Stimulated activated CD4-positive, alpha-beta T cell treated with anti-CD3 and anti-CD28 coated beads, TNF-alpha, amount 100 ng/mL, for 1 hour (primary cell): ENCODE measurements around the gene LRRC4C.

Source experiments
- DNase-seq, 3 donors: peaks; one replicate each; pipeline ENCODE4 v3.0.0-alpha.2; 2020; ENCODE audit warnings: low read depth in 3 of 3, low spot score in 1 of 3

The LRRC4C gene

GRCh38 chr11:41459465-41460401 lies at the start of gene LRRC4C:
Gene LRRC4C, minus strand, starts transcription at chr11:41459652.
- DNase-seq, result no peak

DNA sequence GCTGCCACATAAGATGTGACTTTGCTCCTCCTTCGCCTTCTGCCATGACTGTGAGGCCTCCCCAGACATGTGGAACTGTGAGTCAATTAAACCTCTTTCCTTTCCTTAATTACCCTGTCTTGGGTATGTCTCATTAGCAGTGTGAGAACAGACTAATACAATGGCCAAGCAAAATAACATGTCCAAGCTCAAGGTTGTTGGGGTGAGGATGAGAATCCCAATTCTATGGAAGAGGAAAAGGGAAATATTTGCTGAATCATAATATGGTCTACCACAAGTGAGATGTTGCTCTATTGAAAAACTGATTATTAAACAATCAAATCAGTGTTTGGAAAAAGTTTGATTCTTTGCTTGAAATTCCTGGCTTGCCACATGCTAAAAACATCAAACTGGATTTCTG lies 48.7 kb upstream of the LRRC4C start:
- no peak for DNase-seq

GRCh38 chr11:41499429-41499828 lies 40.0 kb upstream of the LRRC4C start:
- no peak for DNase-seq

DNA sequence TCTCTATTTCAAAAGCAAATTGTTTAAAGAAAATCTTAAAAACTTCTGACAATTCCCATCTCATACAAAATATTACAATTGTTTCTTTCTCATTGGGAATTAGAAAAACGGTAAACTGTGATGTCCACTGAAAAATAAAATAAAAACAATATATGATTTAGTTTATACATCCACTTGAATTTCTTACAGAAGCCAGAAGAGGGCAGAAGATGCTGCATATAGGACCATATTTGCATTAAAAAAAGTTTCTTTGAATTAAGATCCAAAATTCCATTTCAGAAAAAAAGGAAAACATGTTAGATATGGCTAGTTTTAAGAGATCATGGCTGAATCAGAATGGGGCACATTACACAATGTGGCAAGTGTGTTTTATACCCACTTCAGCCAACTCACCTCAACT lies 39.3 kb upstream of the LRRC4C start:
- DNase-seq, result no peak

- no peak for DNase-seq
Measured at GRCh38 chr11:41497974-41498373, 38.5 kb upstream of the LRRC4C start.

DNA sequence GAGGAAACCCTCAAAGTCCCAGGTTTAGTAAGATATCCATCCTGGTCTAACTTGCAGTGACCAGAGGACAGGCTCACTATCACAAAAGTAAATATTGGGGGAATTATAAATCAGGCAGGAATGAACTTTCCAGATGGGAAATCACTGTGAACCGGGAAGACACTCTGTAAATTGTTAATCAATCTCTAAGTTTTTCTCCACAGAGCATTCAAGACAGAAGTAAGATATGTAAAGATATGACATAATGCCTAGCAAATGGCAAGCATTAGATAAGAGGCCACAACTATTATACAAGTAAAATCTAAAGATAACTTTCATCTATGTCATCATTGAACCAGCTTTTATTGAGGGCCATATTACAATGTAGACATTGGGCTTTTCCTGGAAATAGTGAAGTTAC lies 35.3 kb upstream of the LRRC4C start:
- DNase-seq, result no peak

DNA sequence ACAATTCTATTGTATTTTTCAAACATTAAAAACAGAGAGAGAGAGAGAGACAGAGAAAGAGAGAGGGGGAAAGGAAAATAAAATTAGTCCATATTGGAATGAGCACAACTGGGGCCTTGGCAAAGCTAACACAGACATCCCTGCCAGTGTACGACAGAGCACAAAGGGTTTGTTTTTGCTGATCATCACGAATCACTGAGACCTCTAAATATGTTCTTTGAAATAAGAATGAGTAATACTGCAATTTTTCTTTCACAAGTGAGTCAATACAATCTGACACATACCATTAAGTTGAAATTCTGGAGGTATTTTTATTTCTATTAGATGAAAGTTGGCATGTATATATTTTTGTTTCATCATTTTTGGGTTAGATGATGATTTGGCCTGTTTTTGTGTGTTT lies 27.0 kb upstream of the LRRC4C start:
- DNase-seq, result no peak

DNA sequence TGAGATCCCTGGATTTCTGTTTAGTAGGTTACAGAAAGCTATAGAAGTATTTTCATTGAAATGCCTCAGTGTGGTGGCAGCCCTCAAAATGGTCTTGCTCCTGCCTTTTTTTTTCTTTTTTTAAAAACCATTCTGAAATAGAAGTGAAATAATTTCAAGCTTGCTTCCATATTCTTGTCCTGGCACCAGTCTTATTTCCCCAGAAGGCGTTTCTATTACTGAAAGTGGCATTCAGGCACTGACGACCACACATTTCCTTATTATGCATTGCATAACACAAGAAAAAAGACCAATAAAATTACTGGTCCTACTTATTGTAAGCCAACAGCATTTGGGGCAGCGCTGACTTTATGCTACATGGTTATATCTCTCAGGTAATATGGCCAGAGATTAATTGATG lies 24.5 kb upstream of the LRRC4C start:
- no peak for DNase-seq

- no peak for DNase-seq
Measured at GRCh38 chr11:41479179-41479578, 19.7 kb upstream of the LRRC4C start.

DNA sequence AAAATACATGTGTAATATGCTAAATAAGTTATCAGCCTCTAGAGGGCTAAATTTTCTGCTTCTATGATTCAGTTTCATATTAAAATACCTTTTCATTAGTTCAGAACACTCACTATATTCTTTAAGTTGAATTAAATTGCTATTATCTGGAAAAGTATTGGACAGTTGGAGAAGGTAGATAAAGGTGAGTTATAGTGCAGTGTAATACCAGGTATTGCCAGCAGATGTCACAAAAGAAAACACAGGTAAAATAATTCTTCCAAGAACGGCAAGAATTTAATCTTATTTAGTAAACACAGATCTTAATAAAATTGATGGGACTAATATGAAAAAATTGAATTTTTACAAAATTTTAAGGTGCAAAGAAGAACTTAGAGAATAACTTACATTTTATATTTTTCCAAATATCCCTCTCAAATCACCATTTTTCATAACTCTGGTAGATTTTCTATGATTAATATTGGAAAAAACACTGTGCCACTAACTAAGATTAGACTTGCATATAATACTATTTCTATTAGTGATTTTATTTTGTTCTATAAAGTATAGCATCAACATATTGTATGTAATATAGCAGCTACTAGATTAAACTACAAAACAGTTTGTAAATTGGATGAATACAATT lies 1.7 kb upstream of the LRRC4C start:
- DNase-seq, result no peak

GRCh38 chr11:41458641-41459040 lies 811 bp downstream of the LRRC4C start:
- DNase-seq, result no peak

- no peak for DNase-seq
Measured at GRCh38 chr11:41458154-41458553, 1.3 kb downstream of the LRRC4C start.

GRCh38 chr11:41457216-41458014 lies 2.0 kb downstream of the LRRC4C start:
- no peak for DNase-seq

- DNase-seq, result no peak
Measured at GRCh38 chr11:41456269-41456668, 3.2 kb downstream of the LRRC4C start.

DNA sequence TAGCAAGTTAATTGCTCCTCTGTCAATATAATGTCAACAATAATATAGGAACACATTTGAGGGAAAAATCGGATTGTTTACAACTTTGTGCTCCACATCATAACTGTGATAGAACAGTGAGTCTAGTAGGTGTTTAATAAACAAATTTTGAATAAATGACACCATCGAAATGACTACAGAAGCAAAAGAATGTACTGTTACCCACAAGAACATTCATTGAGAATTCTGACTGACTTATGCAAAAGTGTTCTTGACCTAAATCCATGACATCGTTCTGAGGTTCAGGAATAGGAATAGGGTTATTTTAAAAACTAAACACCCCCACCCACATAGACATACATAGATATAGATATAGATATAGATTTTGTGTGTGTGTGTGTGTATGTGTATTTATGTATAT lies 8.4 kb downstream of the LRRC4C start:
- DNase-seq, result no peak

GRCh38 chr11:41449483-41450050 lies 9.9 kb downstream of the LRRC4C start:
- no peak for DNase-seq

GRCh38 chr11:41446566-41446965 lies 12.9 kb downstream of the LRRC4C start:
- no peak for DNase-seq

GRCh38 chr11:41446107-41446506 lies 13.3 kb downstream of the LRRC4C start:
- no peak for DNase-seq

- DNase-seq, result no peak
Measured at GRCh38 chr11:41437006-41437490, 22.4 kb downstream of the LRRC4C start.

DNA sequence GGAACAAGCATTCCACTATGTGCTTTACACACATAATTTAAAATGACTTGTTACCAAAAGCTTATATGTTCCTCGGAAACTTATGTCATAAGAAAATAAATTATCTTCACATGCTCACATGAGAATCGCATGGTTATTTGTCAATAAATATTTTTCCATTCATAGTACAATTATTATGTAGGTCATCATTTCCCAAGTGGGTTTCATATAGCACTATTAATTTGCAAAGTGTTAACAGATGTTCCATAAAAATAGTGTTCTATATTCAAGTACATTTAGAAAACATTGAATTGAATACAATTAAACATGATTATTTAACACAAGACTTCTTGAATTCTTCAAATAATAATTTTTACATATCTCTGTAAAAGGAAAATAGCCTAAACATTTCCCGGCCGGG lies 23.9 kb downstream of the LRRC4C start:
- DNase-seq, result no peak

DNA sequence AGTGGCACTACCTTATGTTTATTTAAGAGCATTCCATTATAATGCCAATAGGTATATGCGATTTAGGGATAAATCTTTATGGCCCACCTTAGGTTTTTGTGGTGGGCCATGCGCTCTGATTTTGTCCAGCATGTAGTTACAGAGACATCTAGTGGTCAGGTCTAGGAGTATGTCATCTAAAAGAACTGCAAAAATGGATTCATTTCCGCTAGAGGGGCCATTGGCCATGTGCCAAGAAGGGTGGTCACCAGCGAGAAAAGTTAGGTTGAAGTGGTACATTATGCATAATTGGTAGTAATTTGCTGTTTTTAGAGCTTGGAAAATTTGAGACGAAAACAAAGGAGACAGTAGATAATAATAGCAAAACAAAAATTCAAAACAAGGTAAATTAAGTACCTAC lies 27.7 kb downstream of the LRRC4C start:
- DNase-seq, result no peak
